Measurements from ENCODE around the gene VAMP1. TPM values are rescaled to one million over a fixed set of nuclear protein-coding genes. Genes with fewer than 3 reads are reported as not detected.

The VAMP1 gene
- total and polyA plus RNA-seq, 2 of the 8 experiments (the other 6 are each of a cell fraction or from before 2014, with no cell fraction given) = 10.8 to 23.1 TPM

DNA sequence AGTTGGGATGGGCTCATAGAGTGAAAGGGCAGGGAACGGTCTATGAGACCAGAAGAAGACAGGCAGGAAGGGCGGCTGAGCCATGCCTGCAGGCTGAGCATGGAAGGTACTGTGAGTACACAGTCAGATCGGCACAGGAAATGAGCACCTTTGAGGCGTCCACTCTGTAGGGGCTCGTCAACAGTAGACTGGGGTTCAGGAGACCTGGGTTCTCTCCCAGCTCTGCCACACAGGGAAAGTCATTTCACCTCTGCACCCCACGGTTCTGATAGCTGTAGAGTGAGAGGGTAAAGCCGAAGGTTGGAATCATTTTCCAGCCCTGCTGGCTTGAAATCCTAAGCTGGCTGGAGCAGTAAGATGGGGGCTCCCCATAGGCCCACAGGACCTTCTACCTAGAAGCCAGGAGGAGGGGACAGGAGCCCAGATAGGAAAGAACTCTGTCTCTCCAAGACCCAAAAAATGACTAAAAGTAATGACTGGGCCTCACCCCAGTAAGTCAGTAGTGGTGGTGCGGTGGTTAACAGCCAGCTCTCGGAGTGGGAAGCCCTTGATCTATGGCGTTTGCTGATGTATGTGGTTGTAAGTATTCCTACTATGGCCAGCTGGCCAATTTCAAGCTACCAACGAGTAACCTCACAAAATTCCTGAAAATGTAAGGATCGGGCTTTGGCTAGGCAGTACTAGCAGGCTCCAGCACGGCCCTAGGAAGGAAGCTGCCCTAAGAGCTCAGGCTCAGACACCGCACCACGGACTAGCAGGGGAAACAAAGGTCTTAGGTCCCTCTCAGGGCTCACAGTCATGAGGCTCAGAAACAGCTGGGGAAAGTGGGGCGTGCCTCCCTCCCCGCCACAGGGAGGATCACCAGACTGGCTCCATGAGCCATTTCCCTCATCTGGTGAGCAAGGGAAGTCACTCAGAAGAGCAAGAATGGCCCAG lies 36.0 kb downstream of the VAMP1 start:
- Histone ChIP-seq H2BK5ac (ENCODE audit: low read depth, low read length) (peak overlapping the region; percentile 72), H2AFZ (ENCODE audit: low read length) (peak overlapping the region; percentile 74), H3K4me3 (ENCODE audit: extremely low read depth in 1 of 4, insufficient read depth in 2 of 4, low read depth in 3 of 4, low read length in 4 of 4) (no peak overlapping the region), H3K9ac (replicated peaks in 1 of 4; ENCODE audit: extremely low read depth in 1 of 4, low read depth in 3 of 4, low read length in 3 of 4) (no peak overlapping the region), H3K79me2 (ENCODE audit: control insufficient read depth in 1 of 2, insufficient read depth in 2 of 2, low read length in 2 of 2) (no peaks in the 10 kb centered on the region), H3K27ac (ENCODE audit: low read depth, low read length) (no peak overlapping the region), H3K27me3 (replicated peaks in 1 of 4; ENCODE audit: control insufficient read depth in 3 of 4, extremely low read depth in 1 of 4, insufficient read depth in 3 of 4, low read length in 3 of 4) (no peaks in the 10 kb centered on the region), H3K9me3 (ENCODE audit: insufficient read depth in 2 of 2, low read depth in 1 of 2, low read length in 1 of 2) (no peaks in the 10 kb centered on the region), H3K18ac (ENCODE audit: extremely low read depth, low read length) (peak overlapping the region; percentile 55), H4K5ac (ENCODE audit: insufficient read length, low read depth, low read length) (no peak overlapping the region), H3K14ac (ENCODE audit: insufficient read length) (no peak overlapping the region), H3K36me3 (ENCODE audit: control insufficient read depth in 2 of 4, insufficient read depth in 4 of 4, low read length in 3 of 4) (no peaks in the 10 kb centered on the region), H4K91ac (replicated peaks; ENCODE audit: insufficient read length, low read length) (peak overlapping the region; percentile 44), H4K8ac (ENCODE audit: extremely low read depth, insufficient read depth, low read length) (peak overlapping the region; percentile 45; the same call in 1 of the 2 replicates), H2BK12ac (ENCODE audit: low read depth, low read length) (peak overlapping the region; percentile 71; the same call in 1 of the 2 replicates), H2BK120ac (replicated peaks; ENCODE audit: low read depth, low read length) (peak overlapping the region; percentile 65), H3K4me2 (ENCODE audit: insufficient read depth in 1 of 2, low read depth in 2 of 2, low read length in 2 of 2) (no peak overlapping the region), H3K23ac (ENCODE audit: insufficient read length) (no peak overlapping the region), H2BK15ac (ENCODE audit: low read length) (0 out of 2 replicates have a peak overlapping the region, but pooled peaks have one; percentile 49), H3K23me2 (ENCODE audit: low read depth, low read length) (no peaks in the 10 kb centered on the region), H3K4me1 (replicated peaks in 1 of 4; ENCODE audit: control insufficient read depth in 3 of 4, insufficient read depth in 4 of 4, low read length in 3 of 4) (peaks cover 0 to 8% (median under 1%) of the 10 kb centered on the region in 4 experiments; a peak in 3 of 7 replicates), H3K4ac (replicated peaks; ENCODE audit: insufficient read length, low read depth, low read length) (no peak overlapping the region), H3K79me1 (ENCODE audit: low read depth, low read length) (no peaks in the 10 kb centered on the region), H2AK5ac (ENCODE audit: low read depth, low read length) (peak overlapping the region; percentile 44; the same call in 1 of the 2 replicates), H3K56ac (replicated peaks; ENCODE audit: insufficient read length, low read depth, low read length) (no peak overlapping the region), H4K20me1 (replicated peaks in 1 of 2; ENCODE audit: control insufficient read depth in 1 of 2, insufficient read depth in 2 of 2, low read length in 2 of 2) (no peaks in the 10 kb centered on the region), H2BK20ac (ENCODE audit: low read length) (0 out of 2 replicates have a peak overlapping the region, but pooled peaks have one; percentile 87)
- ChIA-PET CTCF (ENCODE audit: partially characterized antibody) (interaction anchor here (0.8 to 4.1 kb wide), 13 partner anchors 10 to 156 kb away, joined by 3 to 33 read pairs (median 4); partner anchors contain the start of gene CD27), POLR2A (ENCODE audit: partially characterized antibody) (interaction anchor here (0.6 to 4.4 kb wide), 13 partner anchors 9 to 318 kb away, joined by 3 to 23 read pairs (median 4); partner anchors contain the start of genes CD27, GAPDH, MRPL51 and TAPBPL)
- DNase-seq (ENCODE audit: low read depth in 1 of 2, low spot score in 2 of 2) (no peak), FAIRE-seq (no peak)
- TF ChIP-seq CTBP2 (IDR thresholded peaks at IDR 0.05; ENCODE audit: borderline replicate concordance, insufficient read depth, insufficient read length, low read length) (no peak), POU5F1 (IDR thresholded peaks at IDR 0.05; ENCODE audit: low read depth, low read length) (no peak), SAP30 (IDR thresholded peaks at IDR 0.05; ENCODE audit: insufficient read depth, insufficient replicate concordance, low read length) (no peak)
- TF ChIP-seq, protein P1, sequence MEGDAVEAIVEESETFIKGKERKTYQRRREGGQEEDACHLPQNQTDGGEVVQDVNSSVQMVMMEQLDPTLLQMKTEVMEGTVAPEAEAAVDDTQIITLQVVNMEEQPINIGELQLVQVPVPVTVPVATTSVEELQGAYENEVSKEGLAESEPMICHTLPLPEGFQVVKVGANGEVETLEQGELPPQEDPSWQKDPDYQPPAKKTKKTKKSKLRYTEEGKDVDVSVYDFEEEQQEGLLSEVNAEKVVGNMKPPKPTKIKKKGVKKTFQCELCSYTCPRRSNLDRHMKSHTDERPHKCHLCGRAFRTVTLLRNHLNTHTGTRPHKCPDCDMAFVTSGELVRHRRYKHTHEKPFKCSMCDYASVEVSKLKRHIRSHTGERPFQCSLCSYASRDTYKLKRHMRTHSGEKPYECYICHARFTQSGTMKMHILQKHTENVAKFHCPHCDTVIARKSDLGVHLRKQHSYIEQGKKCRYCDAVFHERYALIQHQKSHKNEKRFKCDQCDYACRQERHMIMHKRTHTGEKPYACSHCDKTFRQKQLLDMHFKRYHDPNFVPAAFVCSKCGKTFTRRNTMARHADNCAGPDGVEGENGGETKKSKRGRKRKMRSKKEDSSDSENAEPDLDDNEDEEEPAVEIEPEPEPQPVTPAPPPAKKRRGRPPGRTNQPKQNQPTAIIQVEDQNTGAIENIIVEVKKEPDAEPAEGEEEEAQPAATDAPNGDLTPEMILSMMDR (IDR thresholded peaks at IDR 0.05; ENCODE audit: control extremely low read depth in 1 of 3, insufficient read depth in 1 of 3, low read depth in 1 of 3, low read length in 3 of 3) = peak in 1 of 3 experiments; percentile 2; a peak in 1 of 4 replicates
- 88% methylated on average over 17 of the region's 17 CpGs; no CpG with 5 or more reads in 1 of the 2 experiments for WGBS, 2 experiments (ENCODE audit: extremely low coverage in 1 of 2, insufficient coverage in 1 of 2, insufficient read length in 1 of 2, insufficient replicate concordance in 2 of 2, low coverage in 1 of 2, low lambda C conversion rate in 2 of 2, missing lambda C conversion rate in 1 of 2)

Data from H1 (cell line).